K562 (cell line): Measurements from ENCODE around the gene LY6G6C. TPM values are rescaled to one million over a fixed set of nuclear protein-coding genes. Genes with fewer than 3 reads are reported as not detected.

Source experiments
- ARHGAP35 ChIP-seq: fragments of 450-650 bp; IDR thresholded peaks from 2 replicates; pipeline ENCODE4 v1.6.1; 2018; ENCODE audit not compliant: partially characterized antibody
- BRD9 ChIP-seq: fragments of 450-650 bp; IDR thresholded peaks from 2 replicates; pipeline ENCODE4 v1.6.1; 2018; ENCODE audit warnings: low read depth; ENCODE audit not compliant: partially characterized antibody
- CCNT2 ChIP-seq: IDR thresholded peaks from 2 replicates; pipeline ENCODE4 v1.6.1; 2011; ENCODE audit warnings: borderline replicate concordance, low read depth, mild to moderate bottlenecking, moderate library complexity, mixed read lengths, low read length; ENCODE audit not compliant: insufficient read length; ENCODE audit errors: extremely low read depth
- ELF2 ChIP-seq: fragments of 250-450 bp; sonication (Bioruptor Pico); IDR thresholded peaks from 2 replicates; pipeline ENCODE4 v1.5.0; 2021; ENCODE audit warnings: mild to moderate bottlenecking
- FOS ChIP-seq: IDR thresholded peaks from 3 replicates; pipeline ENCODE4 v1.6.1; 2011; ENCODE audit not compliant: insufficient read length; ENCODE audit errors: extremely low read depth
- KAT7 ChIP-seq: sonication (generic); formaldehyde crosslinking; IDR thresholded peaks from 2 replicates; pipeline ENCODE4 v1.8.0; 2022; ENCODE audit warnings: missing genetic modification reagents, mild to moderate bottlenecking, borderline replicate concordance
- NFATC3 ChIP-seq: fragments of 450-650 bp; IDR thresholded peaks from 2 replicates; pipeline ENCODE4 v1.6.1; 2017; ENCODE audit warnings: mild to moderate bottlenecking
- PCBP1 ChIP-seq: fragments of 200-400 bp; formaldehyde crosslinking; IDR thresholded peaks from 2 replicates; pipeline ENCODE4 v1.6.1; 2018; ENCODE audit warnings: mild to moderate bottlenecking, low read depth, low read length; ENCODE audit not compliant: poor library complexity, severe bottlenecking
- PHF21A ChIP-seq: fragments of 450-650 bp; IDR thresholded peaks from 2 replicates; pipeline ENCODE4 v1.6.1; 2017; ENCODE audit warnings: low read depth, borderline replicate concordance
- SMAD1 ChIP-seq: fragments of 150-350 bp; IDR thresholded peaks from 2 replicates; pipeline ENCODE4 v1.6.1; 2014; ENCODE audit warnings: low read length, low read depth; ENCODE audit not compliant: partially characterized antibody
- TRIM28 ChIP-seq: fragments of 450-650 bp; IDR thresholded peaks from 2 replicates; pipeline ENCODE4 v1.6.1; 2017
- ZFPM2 ChIP-seq: fragments of 250-450 bp; sonication (Bioruptor Pico); IDR thresholded peaks from 2 replicates; pipeline ENCODE4 v1.5.1; 2022; ENCODE audit warnings: mild to moderate bottlenecking
- ZNF124 ChIP-seq: sonication (generic); formaldehyde crosslinking; IDR thresholded peaks from 2 replicates; pipeline ENCODE4 v1.8.1; 2022; ENCODE audit warnings: missing genetic modification reagents
- ZNF584 ChIP-seq: fragments of 200-800 bp; sonication (Bioruptor generic); IDR thresholded peaks from 2 replicates; pipeline ENCODE4 v1.6.1; 2016; ENCODE audit warnings: low read depth, mild to moderate bottlenecking, missing genetic modification characterization, missing compliant biosample characterization
- ZNF780A ChIP-seq: fragments of 250-450 bp; sonication (Bioruptor Pico); IDR thresholded peaks from 2 replicates; pipeline ENCODE4 v1.5.0; 2021; ENCODE audit warnings: mild to moderate bottlenecking
- ZSCAN32 ChIP-seq: fragments of 450-650 bp; formaldehyde crosslinking; IDR thresholded peaks from 2 replicates; pipeline ENCODE4 v1.4.0; 2020; ENCODE audit warnings: mild to moderate bottlenecking, moderate library complexity
- polyA plus RNA-seq, 8 experiments: library from polyadenylated mRNA; depleted of rRNA in 4 of 8; stranded (reverse) in 5 of 8; unstranded in 3 of 8; fragments of >200 nt; fragmentation: Nextera tagmentation in 2 of 8; fragmentation: Illumina TruSeq in 1 of 8; extraction: Ambion mirVana in 2 of 8; extraction: Trizol in 1 of 8; gene quantifications; 2 replicates each; pipeline versions ENCODE4 v1.2.1 to v1.2.3, GENCODE V29; 2011 to 2014; ENCODE audit warnings: inconsistent platforms in 1 of 8, missing spikeins in 1 of 8
- total RNA-seq, 7 experiments: library from RNA; depleted of rRNA in 6 of 7; stranded (reverse); fragments of >200 nt in 6 of 7; fragmentation: Illumina TruSeq in 2 of 7; extraction: Trizol in 2 of 7; gene quantifications; 2 replicates each; pipeline versions ENCODE4 v1.2.1 to v1.2.3, GENCODE V29; 2011 to 2021; ENCODE audit warnings: low replicate concordance in 1 of 7
- TF ChIP-seq, protein P1 (sequence below): IDR thresholded peaks from 3 replicates; pipeline ENCODE4 v1.6.1; 2011; ENCODE audit warnings: borderline replicate concordance, mild to moderate bottlenecking, moderate library complexity; ENCODE audit not compliant: insufficient read length; ENCODE audit errors: extremely low read depth
- TF ChIP-seq, protein P2 (sequence below): sonication (generic); formaldehyde crosslinking; IDR thresholded peaks from 2 replicates; pipeline ENCODE4 v1.8.0; 2022; ENCODE audit warnings: mild to moderate bottlenecking, low read depth, missing genetic modification reagents
- TF ChIP-seq, protein P3 (sequence below): fragments of 150-350 bp; IDR thresholded peaks from 2 replicates; pipeline ENCODE4 v1.6.1; 2014; ENCODE audit warnings: low read depth, mild to moderate bottlenecking, low read length, borderline replicate concordance

Gene LY6G6C
- total and polyA plus RNA-seq, 9 of the 15 experiments (the other 6 are each of a cell fraction or from before 2014, with no cell fraction given) = 0.06 to 0.20 TPM; not detected in 7

DNA sequence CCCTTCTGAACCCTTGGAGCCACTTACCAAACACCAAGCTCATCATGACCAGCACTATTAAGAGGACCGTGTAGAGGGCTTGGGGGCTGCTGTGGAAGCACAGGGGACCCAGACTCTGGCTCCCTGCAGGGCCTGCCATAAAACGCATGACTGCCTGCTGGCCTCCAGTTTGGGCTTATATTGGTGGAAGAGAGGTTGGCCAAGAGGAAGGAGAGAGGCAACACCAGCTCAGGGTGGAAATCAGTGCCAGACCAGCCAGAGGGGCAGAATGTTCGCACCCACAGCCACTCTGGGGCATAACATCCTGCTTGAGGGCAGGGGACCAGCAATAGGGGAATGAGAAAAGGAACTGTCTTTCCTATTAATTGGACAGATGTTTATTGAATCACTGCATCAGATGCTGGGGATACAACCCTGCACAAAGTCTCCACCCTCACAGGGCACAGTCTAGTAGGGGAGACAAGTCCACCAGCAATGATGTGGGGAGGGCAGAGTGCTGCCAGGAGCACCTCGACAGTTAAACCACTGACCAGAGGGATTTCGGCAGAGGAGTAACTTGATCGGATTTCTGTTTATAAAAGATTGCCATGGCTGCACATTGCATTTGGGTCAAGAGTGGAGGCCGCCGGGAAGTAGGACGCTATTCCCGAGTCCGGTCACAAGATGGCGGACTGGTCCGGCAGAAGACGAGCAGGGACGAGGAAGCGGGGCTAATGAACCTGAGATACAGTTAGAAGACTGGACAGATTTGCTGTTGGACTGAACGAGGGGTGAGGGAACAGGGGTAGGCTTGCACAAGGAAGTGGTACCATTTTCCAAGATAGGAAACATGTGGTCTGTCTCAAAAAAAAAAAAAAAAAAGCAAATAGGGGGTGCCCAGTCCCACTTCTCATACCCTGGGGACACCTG lies 41.1 kb downstream of the LY6G6C start, which contains the start of gene LY6G5C (continued):
- TF ChIP-seq, protein P1, sequence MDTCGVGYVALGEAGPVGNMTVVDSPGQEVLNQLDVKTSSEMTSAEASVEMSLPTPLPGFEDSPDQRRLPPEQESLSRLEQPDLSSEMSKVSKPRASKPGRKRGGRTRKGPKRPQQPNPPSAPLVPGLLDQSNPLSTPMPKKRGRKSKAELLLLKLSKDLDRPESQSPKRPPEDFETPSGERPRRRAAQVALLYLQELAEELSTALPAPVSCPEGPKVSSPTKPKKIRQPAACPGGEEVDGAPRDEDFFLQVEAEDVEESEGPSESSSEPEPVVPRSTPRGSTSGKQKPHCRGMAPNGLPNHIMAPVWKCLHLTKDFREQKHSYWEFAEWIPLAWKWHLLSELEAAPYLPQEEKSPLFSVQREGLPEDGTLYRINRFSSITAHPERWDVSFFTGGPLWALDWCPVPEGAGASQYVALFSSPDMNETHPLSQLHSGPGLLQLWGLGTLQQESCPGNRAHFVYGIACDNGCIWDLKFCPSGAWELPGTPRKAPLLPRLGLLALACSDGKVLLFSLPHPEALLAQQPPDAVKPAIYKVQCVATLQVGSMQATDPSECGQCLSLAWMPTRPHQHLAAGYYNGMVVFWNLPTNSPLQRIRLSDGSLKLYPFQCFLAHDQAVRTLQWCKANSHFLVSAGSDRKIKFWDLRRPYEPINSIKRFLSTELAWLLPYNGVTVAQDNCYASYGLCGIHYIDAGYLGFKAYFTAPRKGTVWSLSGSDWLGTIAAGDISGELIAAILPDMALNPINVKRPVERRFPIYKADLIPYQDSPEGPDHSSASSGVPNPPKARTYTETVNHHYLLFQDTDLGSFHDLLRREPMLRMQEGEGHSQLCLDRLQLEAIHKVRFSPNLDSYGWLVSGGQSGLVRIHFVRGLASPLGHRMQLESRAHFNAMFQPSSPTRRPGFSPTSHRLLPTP = no peak
- no peak for TF ChIP-seq CCNT2
- no peak for TF ChIP-seq PCBP1
- no peak for TF ChIP-seq ELF2 (CRISPR knock-in tag)
- TF ChIP-seq TRIM28 = no peak
- TF ChIP-seq, protein P2, sequence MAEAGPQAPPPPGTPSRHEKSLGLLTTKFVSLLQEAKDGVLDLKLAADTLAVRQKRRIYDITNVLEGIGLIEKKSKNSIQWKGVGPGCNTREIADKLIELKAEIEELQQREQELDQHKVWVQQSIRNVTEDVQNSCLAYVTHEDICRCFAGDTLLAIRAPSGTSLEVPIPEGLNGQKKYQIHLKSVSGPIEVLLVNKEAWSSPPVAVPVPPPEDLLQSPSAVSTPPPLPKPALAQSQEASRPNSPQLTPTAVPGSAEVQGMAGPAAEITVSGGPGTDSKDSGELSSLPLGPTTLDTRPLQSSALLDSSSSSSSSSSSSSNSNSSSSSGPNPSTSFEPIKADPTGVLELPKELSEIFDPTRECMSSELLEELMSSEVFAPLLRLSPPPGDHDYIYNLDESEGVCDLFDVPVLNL (CRISPR knock-in tag) = no peak
- TF ChIP-seq ZFPM2 (CRISPR knock-in tag) = no peak
- no peak for TF ChIP-seq FOS
- TF ChIP-seq SMAD1 = peak; percentile 22
- TF ChIP-seq, protein P3, sequence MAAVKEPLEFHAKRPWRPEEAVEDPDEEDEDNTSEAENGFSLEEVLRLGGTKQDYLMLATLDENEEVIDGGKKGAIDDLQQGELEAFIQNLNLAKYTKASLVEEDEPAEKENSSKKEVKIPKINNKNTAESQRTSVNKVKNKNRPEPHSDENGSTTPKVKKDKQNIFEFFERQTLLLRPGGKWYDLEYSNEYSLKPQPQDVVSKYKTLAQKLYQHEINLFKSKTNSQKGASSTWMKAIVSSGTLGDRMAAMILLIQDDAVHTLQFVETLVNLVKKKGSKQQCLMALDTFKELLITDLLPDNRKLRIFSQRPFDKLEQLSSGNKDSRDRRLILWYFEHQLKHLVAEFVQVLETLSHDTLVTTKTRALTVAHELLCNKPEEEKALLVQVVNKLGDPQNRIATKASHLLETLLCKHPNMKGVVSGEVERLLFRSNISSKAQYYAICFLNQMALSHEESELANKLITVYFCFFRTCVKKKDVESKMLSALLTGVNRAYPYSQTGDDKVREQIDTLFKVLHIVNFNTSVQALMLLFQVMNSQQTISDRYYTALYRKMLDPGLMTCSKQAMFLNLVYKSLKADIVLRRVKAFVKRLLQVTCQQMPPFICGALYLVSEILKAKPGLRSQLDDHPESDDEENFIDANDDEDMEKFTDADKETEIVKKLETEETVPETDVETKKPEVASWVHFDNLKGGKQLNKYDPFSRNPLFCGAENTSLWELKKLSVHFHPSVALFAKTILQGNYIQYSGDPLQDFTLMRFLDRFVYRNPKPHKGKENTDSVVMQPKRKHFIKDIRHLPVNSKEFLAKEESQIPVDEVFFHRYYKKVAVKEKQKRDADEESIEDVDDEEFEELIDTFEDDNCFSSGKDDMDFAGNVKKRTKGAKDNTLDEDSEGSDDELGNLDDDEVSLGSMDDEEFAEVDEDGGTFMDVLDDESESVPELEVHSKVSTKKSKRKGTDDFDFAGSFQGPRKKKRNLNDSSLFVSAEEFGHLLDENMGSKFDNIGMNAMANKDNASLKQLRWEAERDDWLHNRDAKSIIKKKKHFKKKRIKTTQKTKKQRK = no peak
- TF ChIP-seq PHF21A = peak; percentile 71; the same call in 1 of the 2 replicates
- TF ChIP-seq KAT7 (CRISPR knock-in tag) = no peak
- no peak for TF ChIP-seq NFATC3
- TF ChIP-seq ZNF780A (CRISPR knock-in tag) = no peak
- no peak for TF ChIP-seq ARHGAP35
- TF ChIP-seq BRD9 = peak; percentile 72
- TF ChIP-seq ZNF124 (CRISPR knock-in tag) = no peak
- no peak for TF ChIP-seq ZNF584 (CRISPR knock-in tag)
- no peak for TF ChIP-seq ZSCAN32 (CRISPR knock-in tag)
